Left renal pelvis (tissue), 4 donors: ENCODE results near the gene EHMT1. TPM values are rescaled to one million over a fixed set of nuclear protein-coding genes. Genes with fewer than 3 reads are reported as not detected.

Source experiments
- DNase-seq, 4 donors: peaks; one replicate each; pipeline ENCODE4 v3.0.0-alpha.2; 2013; ENCODE audit warnings: low read depth in 4 of 4, low spot score in 3 of 4
- polyA plus RNA-seq, 4 donors: library from polyadenylated mRNA; unstranded; fragments of 120-200 nt; gene quantifications; one replicate each; pipeline ENCODE4 v1.2.1, GENCODE V29; 2013; ENCODE audit not compliant: insufficient read length in 4 of 4

Gene EHMT1
- polyA plus RNA-seq, 4 donors = 61.2 to 81.3 (median 72.9) TPM

DNA sequence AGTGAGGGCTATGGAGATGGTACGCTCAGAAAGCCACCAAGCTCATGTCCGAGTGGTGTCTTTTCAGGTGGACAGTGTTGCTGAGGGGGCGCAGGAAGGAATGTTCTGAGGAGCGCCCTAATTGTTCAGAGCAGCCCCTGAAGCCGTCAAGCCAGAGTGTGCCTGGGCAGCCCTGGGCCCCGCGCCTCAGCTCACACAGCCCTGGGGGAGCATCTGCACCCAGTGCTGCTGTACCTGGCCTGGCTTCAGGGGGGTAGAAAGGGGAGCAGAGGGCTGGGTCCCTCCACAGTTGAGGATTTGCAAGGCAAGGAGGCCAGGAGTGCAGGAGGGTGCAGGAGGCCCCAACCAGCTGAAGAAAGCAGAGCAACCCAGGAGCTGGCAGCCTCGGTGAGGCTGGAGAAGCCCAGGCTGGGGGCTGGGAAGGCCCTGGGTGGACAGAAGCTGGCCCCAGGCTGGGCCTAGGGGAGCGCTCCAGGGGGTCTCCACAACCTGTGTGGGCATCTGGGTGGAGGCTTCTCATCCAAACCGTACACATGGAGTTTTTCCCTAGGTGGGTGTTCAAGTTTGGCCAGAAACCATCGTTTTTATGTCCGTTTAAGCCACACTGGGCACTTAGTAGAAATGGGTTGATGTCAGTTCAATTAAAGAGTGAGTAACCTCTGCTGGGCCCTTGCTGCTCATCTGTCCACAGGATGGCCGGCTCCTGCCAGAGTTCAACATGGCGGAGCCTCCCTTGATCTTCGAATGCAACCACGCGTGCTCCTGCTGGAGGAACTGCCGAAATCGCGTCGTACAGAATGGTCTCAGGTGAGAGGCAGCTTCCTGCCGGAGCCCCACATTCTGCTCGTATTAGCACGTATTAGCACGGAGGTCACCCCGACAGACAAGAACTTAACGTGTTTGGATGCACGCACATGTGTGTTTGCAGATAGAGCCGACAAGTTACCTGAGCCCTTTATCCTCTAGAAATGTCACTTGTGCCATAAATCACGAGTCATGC, 196.8 kb downstream of the EHMT1 start:
- DNase-seq = no peak

DNA sequence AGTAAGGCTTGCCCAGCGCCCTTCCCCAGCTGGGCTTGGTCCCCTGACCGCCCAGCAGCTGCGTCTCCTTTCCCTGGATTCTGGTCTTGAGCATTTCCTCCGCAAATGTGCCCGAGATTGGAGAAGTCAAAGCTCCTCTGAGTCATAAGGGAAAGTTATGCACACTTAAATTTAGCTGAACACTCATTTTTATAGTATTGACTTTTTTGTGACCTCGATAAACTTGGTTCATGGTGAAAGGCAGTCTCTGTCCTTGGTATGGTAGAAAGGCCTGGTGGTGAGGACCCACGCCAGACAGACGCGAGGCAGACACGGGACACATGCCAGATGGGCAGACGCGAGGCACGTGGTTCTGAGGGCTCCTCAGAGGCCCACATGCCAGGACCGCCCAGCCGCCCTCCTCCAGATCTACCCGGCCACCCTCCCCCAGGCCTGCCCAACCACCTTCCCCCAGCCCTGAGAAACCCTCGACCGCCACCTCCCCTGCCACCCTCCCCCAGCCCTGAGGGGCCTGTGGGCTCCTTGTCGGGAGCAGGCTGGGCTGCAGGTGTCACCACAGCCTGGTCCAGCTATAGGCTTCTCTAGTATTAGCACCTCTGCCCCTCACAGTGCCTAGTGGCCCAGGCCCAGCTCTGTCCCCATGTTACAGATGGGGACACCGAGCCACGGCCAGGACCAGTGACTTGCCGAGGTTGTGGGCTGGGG, 197.9 kb downstream of the EHMT1 start:
- DNase-seq = no peak

DNA sequence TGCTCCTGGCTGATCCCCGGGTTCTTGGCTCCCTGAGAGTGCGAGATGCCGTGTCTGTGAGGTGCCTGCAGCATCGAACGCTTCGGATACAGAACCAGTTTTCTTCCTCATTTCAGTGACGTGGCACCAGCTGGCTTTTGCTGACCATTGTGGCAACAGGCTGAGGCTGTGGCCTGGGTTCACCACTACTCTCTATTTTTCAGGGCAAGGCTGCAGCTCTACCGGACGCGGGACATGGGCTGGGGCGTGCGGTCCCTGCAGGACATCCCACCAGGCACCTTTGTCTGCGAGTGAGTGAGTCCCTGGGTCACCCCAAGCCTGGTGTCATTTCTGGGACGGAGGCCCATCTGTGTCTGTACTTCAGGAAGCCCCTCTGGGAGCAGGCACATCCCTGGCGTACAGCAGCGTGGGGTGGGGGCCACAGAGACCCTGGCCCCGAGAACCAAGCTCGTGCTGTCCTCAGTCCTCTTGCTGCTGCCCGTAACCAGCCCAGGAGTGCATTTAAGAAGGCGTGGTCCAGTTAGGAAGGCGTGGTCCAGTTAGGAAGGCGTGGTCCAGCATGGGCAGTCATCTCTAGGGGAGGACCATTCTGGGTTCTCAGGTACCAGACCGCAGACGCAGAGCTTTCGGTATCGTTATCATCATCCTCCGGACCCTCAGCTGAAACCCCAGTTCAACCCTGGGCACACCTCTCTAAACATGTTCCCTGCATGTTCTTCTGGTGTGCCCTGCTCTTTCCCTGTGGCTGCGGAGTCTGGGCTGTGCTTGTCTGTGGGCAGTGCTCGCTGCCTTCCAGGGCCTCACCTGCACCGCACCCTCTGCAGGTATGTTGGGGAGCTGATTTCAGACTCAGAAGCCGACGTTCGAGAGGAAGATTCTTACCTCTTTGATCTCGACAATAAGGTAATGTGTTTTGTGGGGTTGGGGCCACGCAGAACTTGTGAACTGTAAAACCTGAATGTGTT, 198.7 kb downstream of the EHMT1 start:
- no peak for DNase-seq

DNA sequence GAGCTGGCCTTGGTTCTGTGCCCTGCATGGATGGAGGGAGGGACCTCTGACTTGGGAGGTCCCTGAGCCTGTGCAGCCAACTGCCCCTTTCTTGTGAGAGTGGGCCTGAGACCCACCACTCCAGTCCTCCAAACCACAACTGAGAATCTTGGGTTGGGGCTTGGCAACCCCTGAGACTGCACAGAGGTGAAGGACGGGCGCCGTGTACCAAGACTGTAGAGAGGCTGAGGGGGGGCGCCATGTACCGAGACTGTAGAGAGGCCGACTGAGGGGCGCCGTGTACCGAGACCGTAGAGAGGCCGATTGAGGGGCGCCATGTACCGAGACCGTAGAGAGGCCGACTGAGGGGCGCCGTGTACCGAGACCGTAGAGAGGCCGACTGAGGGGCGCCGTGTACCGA, 199.5 kb downstream of the EHMT1 start:
- DNase-seq = no peak

DNA sequence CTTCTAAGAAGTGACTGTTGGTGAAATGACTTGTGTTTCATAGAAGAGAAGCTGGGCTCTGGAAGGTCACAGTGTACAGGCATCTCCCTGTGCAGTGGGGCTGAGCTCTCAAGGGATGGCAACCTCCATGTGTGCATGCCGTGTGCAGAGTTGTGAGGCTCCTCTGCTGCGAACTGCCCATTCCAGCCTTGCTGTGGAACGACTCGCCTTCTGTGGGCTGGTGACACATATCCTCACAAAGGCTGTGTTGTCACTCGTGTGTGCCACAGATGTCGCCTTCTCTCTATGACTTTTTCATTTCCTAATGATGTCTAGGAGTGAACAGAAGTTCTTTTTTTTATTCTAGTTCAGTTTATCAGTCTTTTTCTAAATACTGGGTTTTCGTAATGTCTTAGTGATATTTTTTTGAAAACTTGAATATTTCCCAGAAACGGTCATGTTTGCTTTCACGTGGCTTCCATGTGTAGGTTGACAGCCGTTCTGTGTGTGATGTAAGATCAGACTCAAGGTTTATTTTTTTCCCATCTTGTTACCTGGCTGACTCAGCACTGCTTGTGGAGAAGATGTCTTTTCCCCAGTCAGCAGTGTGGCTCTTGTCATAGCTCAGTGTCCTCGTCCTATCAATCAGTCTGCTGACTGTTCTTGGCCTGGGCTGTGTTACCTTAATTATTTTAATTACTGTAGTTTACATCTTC, 201.5 kb downstream of the EHMT1 start:
- no peak for DNase-seq

DNA sequence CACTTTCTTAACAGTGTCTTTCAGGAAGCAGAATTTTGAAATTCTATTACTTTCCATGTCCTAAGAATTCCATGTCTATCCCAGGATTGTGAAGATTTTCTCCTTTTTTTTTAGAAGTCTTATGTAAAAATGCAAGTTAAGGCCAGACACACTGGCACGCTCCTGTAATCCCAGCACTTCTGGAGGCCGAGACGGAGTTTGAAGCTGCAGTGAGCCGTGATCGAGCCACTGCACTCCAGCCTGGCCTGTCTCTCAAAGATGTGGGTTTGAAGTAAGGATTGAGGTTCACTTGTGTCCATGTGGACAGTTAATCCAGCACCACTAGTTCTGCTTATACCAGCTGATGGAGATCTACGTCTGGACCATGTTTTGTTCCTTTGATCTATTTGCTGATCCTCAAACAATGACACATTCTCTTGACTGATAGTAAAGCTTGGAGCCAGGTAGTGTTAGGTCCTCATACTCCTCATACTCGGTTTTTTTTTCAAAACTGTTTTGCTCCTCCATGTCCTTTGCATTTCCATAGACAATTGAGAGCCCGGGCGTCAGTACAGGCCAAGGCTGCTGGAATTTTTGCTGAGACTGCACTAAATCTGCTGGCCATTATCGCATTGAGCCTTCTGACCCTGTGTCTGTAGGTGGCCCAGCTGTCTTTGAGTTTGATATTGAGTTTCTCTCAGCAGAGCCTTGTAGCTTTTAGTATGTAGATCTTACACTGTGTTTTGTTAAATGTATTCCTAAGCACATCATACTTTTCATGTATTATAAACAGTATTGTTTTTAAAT, 205.4 kb downstream of the EHMT1 start:
- no peak for DNase-seq

DNA sequence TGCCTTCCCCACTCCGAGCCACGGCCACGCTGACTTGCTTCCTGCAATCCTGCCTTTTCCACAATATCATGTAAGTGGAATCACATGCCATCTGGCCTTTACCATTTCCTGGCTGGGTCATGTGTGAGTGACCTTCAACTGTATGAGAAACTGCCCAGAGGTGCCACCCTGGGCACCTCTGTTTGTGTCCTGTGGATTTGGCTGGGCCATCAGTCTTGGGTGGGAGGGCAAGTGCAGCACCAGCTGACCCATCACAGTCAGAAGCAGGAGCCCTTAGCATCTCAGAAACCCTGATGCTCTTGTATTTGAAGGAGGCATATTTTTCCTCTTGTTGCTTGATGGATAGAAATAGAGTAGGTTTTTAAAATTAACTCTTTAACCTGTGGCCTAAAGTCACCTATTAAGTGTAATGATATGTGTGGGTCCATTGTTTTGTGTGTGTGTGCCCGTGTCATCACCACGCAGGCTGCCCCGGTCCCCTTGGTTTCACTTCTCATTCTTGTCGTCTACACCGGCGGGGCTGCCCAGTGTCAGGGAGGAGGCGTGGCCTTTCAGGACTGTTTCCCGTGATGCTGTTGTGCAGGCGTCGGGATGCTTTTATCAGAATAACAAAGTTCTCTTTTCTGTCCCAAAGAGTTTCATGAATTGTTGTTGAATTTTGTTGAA, 206.7 kb downstream of the EHMT1 start:
- DNase-seq = no peak

DNA sequence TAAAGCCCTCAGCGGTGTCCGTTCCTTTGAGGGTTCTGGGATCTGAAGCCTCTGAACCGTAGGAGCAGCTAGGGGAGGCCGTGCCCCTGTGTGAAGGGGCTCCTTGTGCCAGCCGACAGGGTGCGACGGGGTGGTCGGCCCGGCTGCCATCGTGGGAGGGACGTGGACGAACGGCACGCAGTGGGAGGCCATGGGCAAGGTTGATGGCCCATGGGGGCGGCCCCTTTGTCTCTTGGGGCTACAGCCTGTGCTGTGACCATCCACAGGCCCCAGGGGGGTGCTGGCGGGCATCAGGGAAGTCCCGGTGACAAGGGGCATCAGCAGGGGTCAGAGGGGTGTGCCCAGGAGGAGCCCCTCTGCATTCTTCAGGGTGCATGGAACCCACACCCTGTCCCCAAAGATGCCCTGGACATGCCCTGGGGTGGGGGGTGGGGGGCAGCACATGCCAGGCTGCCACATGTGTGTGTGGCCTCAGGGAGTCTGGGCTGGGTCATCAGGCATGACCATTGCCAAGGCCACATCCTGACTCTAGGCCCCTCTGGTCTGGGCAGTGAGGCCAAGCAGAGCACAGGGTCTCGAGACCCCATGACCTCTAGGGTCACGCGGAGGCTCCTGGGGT, 209.2 kb downstream of the EHMT1 start:
- no peak for DNase-seq

DNA sequence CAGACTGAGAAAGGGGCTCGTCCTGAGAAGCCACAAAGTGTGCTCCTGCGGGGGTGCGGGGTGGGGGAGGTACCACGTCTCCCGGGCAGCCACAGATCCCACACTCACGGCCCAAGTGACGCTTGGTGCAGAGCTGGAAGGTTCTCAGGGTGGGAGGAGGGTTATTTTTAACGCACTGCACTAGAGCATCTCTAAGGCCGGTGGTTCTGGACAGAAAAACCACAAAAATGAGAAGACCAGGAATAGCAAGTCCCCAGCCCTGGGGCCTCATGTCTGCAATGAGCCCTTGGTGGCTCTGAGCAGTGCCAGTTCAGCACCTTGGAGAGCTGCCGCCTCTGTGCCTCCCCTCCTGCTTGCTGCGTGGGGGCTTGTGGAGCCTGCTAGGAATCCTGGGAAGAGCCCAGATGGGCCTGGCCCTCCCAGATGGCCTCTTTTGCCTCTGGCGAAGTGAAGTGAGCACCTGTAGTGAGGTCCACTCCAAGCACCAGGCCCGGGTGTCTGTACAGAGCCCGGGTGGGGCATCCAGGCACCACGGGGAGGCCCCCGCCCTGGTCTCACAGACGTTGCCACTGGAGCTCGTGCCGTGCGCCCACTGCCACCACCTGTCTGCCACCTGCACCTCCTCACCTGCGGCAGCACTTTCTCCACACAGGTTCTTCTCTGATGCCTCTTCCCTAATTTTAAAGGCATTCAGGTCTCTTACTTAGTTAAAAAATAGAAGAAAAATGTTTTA, 209.9 kb downstream of the EHMT1 start:
- peak; percentile 7 to 32 (median 22) for DNase-seq

DNA sequence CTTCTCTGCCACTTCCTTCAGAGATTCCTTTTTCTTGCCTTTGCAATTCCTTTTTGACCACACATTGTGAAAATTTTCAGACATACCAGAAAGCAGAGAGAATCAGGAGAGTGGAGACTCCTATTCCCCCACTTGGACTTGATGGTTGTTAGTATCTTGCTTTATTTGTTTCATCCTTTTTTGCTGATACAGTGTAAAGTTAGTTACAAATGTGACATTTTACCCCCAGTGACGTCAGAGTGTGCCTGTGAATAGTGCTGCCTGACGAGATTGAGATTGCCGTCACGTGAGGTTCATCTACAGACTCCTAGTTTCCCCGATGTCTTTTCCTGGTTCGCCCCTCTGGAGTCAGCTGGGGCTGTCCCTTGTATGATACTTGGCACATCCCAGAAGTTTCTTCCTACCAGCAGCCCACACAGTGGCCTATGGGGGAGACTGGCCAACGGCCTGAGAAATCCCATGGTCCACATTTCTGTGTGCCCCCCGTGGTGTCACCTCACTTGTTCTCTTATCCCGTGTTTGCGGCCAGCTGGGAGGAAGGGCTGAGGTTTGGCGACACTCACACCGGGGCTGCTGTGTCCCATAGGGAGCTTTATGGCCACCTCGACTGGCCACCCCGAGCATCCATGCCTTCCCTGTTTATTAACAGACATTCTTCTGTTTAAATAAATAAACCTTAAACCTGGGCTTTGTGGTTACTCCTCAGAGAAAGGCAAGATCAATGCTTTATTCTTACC, 210.6 kb downstream of the EHMT1 start:
- DNase-seq = no peak

DNA sequence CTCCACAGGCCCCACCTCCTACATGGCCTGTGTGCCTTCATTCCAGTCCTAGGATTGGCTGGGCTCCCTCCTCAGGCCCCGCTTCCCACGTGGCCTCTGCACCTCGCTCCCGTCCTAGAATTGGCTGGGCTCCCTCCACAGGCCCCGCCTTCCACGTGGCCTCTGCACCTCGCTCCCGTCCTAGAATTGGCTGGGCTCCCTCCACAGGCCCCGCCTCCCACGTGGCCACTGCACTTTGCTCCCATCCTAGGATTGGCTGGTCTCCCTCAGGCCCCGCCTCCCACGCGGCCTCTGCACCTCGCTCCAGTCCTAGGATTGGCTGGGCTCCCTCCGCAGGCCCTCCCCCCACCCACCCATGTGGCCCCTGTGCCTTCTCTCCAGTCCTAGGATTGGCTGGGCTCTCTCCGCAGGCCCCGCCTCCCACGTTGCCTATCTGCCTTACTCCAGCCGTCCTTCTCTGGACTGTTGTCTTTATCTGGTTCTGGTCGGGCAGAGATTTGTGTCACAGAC, 213.4 kb downstream of the EHMT1 start:
- no peak for DNase-seq

DNA sequence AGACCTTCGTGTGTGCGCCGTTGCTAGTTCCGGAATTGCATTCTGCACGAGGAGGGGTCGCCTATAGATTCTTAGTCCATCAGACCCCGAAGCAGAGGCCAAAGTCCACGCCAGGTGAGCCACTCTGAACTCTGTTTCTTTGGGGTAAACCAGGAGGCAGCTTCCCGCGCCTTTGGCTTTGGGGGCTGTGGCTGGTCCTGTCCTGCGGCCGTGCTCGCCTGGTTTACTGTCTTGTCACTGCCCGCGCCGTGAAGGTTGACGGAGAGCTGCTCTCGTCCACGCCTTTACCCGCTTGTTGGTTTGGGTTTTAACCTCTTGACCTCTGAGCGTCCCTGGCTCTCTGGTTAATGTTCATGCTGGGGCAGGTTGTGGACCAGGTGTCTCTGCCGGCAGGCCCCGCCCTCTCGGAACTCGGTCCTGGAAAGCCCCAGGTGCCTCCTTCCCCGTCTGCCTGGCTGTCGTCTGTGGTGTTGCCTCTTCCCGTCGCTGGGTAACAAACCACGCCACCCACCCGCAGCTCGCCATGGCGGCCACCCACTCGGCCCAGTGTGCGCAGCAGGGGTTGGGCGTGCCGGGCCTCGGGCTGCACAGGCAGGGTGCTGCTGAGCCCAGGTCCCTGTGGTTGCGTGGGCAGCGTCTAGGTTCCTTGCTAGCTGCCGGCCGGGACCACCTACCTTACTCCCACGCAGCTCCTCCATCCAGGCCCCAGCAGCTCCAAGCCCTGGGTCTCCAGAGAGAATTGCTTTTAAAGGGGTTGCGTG, 214.2 kb downstream of the EHMT1 start:
- DNase-seq = no peak

DNA sequence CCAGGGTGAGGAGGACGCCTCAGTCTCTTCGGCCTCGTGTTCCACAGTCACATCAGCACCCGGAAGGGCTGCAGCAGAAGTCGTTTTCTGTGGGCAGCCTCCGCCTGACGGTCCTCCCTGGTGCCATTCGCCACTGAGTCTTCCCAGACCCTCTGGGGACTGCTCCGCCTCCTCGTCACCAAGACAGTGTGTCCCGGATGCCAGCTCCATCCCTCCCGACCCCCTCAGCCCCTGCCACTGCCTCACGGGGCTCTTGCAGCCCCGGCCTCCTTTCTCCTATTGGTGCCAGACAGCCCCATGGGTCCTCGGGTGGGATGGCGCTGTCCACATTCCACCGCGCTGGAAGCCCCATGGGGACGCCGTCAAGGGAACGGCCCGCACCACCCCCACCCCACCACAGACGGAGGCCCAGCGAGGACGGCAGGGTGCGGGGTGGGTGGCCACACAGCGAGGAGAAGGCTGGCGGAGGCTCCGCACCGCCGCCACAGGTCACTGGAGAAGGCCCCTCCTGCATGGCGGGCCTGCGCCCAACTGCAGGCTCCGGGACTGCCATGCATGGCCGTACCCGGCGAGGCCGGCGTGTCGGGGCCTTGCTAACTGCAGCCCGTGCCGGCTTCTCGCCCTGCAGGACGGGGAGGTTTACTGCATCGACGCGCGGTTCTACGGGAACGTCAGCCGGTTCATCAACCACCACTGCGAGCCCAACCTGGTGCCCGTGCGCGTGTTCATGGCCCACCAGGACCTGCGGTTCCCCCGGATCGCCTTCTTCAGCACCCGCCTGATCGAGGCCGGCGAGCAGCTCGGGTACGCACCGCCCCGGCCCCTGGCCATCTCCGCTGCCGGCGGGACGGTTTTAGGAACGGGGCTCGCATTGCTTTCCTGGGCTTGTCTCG, 215.2 kb downstream of the EHMT1 start:
- DNase-seq = no peak

DNA sequence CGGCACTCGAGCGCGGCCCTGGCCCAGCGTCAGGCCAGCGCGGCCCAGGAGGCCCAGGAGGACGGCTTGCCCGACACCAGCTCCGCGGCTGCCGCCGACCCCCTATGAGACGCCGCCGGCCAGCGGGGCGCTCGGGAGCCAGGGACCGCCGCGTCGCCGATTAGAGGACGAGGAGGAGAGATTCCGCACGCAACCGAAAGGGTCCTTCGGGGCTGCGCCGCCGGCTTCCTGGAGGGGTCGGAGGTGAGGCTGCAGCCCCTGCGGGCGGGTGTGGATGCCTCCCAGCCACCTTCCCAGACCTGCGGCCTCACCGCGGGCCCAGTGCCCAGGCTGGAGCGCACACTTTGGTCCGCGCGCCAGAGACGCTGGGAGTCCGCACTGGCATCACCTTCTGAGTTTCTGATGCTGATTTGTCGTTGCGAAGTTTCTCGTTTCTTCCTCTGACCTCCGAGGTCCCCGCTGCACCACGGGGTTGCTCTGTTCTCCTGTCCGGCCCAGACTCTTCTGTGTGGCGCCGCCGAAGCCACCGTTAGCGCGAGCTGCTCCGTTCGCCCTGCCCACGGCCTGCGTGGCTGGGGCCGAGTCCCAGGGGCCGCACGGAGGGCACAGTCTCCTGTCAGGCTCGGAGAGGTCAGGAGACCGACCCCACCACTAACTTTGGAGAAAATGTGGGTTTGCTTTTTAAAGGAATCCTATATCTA, 216.2 kb downstream of the EHMT1 start:
- no peak for DNase-seq
